Measurements from ENCODE around the gene TMEM221. TPM values are rescaled to one million over a fixed set of nuclear protein-coding genes. Genes with fewer than 3 reads are reported as not detected.

The TMEM221 gene
- total RNA-seq, 4 donors from 2014 or later = 0.48 TPM; not detected in 3

- Histone ChIP-seq H3K27me3 (no peaks in the 10 kb centered on the region), H3K4me1 (peaks cover 8 to 37% (median 10%) of the 10 kb centered on the region in 4 donors), H3K9me3 (no peaks in the 10 kb centered on the region), H3K36me3 (no peaks in the 10 kb centered on the region), H3K27ac (peak overlapping the region; percentile 79 to 86 (median 86)), H3K4me3 (peak overlapping the region in 3 of 4 donors; percentile 16 to 51 (median 28))
- TF ChIP-seq, protein P1, sequence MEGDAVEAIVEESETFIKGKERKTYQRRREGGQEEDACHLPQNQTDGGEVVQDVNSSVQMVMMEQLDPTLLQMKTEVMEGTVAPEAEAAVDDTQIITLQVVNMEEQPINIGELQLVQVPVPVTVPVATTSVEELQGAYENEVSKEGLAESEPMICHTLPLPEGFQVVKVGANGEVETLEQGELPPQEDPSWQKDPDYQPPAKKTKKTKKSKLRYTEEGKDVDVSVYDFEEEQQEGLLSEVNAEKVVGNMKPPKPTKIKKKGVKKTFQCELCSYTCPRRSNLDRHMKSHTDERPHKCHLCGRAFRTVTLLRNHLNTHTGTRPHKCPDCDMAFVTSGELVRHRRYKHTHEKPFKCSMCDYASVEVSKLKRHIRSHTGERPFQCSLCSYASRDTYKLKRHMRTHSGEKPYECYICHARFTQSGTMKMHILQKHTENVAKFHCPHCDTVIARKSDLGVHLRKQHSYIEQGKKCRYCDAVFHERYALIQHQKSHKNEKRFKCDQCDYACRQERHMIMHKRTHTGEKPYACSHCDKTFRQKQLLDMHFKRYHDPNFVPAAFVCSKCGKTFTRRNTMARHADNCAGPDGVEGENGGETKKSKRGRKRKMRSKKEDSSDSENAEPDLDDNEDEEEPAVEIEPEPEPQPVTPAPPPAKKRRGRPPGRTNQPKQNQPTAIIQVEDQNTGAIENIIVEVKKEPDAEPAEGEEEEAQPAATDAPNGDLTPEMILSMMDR (IDR thresholded peaks at IDR 0.05) = no peak
- TF ChIP-seq EP300 (IDR thresholded peaks at IDR 0.05; ENCODE audit: low read depth) (no peak), POLR2AphosphoS5 (IDR thresholded peaks at IDR 0.05) (no peak), POLR2A (IDR thresholded peaks at IDR 0.05) (no peak)
- 65% methylated on average over 10 of the region's 10 CpGs; no CpG with 5 or more reads in 1 of the 2 donors for WGBS, 2 donors (ENCODE audit: low coverage in 1 of 2)
- in situ Hi-C loops (cut with MboI; ENCODE audit: low pct_ligation_motif_present in 1 of 4, low pct_unique_long_range_greater_than_20kb in 1 of 4, low sequenced_read_pairs in 3 of 4) = no loop called here
- intact Hi-C loops (cut with DNase I; ENCODE audit: low total_unique reads) = no loop called here
- peak; percentile 48 for DNase-seq
Measured at GRCh38 chr19:17406046-17406886, 42.2 kb downstream of the TMEM221 start.

- Histone ChIP-seq H3K9me3 (no peaks in the 10 kb centered on the region), H3K4me1 (peaks cover 8 to 37% (median 10%) of the 10 kb centered on the region in 4 donors), H3K27me3 (no peaks in the 10 kb centered on the region), H3K36me3 (no peaks in the 10 kb centered on the region), H3K27ac (peak within 1 kb of the TSS; percentile 79 to 86 (median 86)), H3K4me3 (peak within 1 kb of the TSS; percentile 13 to 51 (median 22))
- intact Hi-C loops (cut with DNase I; ENCODE audit: low total_unique reads) = no loop called here
- WGBS, 2 donors (ENCODE audit: low coverage in 1 of 2) = 51% methylated on average over 18 of the region's 18 CpGs; no CpG with 5 or more reads in 1 of the 2 donors
- peak; percentile 51 for DNase-seq
- in situ Hi-C loops (cut with MboI; ENCODE audit: low pct_ligation_motif_present in 1 of 4, low pct_unique_long_range_greater_than_20kb in 1 of 4, low sequenced_read_pairs in 3 of 4) = no loop called here
- TF ChIP-seq, protein P1 (IDR thresholded peaks at IDR 0.05) = no peak
- TF ChIP-seq POLR2A (IDR thresholded peaks at IDR 0.05) (peak; percentile 23), EP300 (IDR thresholded peaks at IDR 0.05; ENCODE audit: low read depth) (no peak), POLR2AphosphoS5 (IDR thresholded peaks at IDR 0.05) (peak in 2 of 3 donors; percentile 49 to 56)
Measured at GRCh38 chr19:17405250-17406045, 43.0 kb downstream of the TMEM221 start, which contains the start of gene BST2. BST2 (minus strand) TSS chr19:17405630; CDS start chr19:17405575, 55 bp downstream.

GRCh38 chr19:17404621-17405249 lies 43.7 kb downstream of the TMEM221 start:
- H3K4me1 ChIP-seq = peaks cover 8 to 37% (median 10%) of the 10 kb centered on the region in 4 donors
- DNase-seq = no peak
- no peaks in the 10 kb centered on the region for H3K36me3 ChIP-seq
- no peaks in the 10 kb centered on the region for H3K9me3 ChIP-seq
- peak overlapping the region; percentile 13 to 51 (median 22) for H3K4me3 ChIP-seq
- in situ Hi-C loops (cut with MboI; ENCODE audit: low pct_ligation_motif_present in 1 of 4, low pct_unique_long_range_greater_than_20kb in 1 of 4, low sequenced_read_pairs in 3 of 4) = no loop called here
- TF ChIP-seq, protein P1 (IDR thresholded peaks at IDR 0.05) = no peak
- TF ChIP-seq POLR2AphosphoS5 (IDR thresholded peaks at IDR 0.05) = no peak
- TF ChIP-seq POLR2A (IDR thresholded peaks at IDR 0.05) = no peak
- no peak for TF ChIP-seq EP300 (IDR thresholded peaks at IDR 0.05; ENCODE audit: low read depth)
- intact Hi-C loops (cut with DNase I; ENCODE audit: low total_unique reads) = no loop called here
- peak overlapping the region; percentile 79 to 86 (median 86) for H3K27ac ChIP-seq
- H3K27me3 ChIP-seq = no peaks in the 10 kb centered on the region
- WGBS, 2 donors (ENCODE audit: low coverage in 1 of 2) = 69% methylated on average over 7 of the region's 7 CpGs; no CpG with 5 or more reads in 1 of the 2 donors
